GM12872 (cell line): ENCODE data around the gene KCNK4.

ENCODE experiments used
- CTCF ChIP-seq: IDR thresholded peaks from 3 replicates; pipeline ENCODE4 v1.5.1; 2011; ENCODE audit warnings: low read depth, mild to moderate bottlenecking, low read length, moderate library complexity; ENCODE audit not compliant: insufficient read depth

KCNK4 gene

GRCh38 chr11:64251016-64251752 lies 39.9 kb upstream of the KCNK4 start, which contains the start of gene PLCB3:
Gene PLCB3, plus strand, starts transcription at chr11:64251530. Its CDS starts 120 bp downstream, at chr11:64251650.
- TF ChIP-seq CTCF, result peak; percentile 64

DNA sequence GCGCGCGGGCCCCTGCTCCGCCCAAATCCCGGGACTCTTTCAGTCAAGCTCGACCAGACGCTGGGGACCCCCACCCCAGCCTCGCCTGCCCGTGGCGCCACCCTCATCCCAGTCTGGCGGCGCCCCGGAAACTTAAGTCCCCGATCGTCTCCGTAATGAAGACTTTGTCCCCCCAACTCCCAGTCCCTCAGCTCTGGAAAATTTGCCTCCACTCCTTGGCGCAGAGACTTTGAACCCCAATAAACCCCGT lies 39.4 kb upstream of the KCNK4 start:
- TF ChIP-seq CTCF, result no peak

GRCh38 chr11:64252003-64252872 lies 38.9 kb upstream of the KCNK4 start:
- TF ChIP-seq CTCF, result peak; percentile 61

- TF ChIP-seq CTCF, result no peak
These were observed 38.1 kb upstream of the KCNK4 start for GRCh38 chr11:64253043-64253442.

GRCh38 chr11:64253481-64253880 lies 37.6 kb upstream of the KCNK4 start:
- TF ChIP-seq CTCF, result no peak

DNA sequence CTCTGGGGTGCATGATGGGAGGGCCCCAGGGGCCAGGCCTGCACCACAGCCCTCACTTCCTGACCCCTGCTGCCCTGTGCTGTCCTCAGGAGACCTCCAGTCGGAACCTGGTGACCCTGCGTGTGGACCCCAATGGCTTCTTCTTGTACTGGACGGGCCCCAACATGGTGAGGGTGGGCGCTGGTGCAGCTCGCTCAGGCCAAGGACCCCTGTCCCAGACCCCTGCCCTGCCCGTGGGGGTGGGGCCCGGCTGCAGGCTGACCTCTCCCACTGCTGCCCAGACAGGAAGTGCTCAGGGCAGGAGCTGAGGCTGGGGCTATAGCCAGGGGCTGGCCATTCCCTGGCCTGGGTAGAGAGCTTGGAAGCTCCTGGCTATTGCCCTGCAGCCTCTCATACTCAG lies 36.8 kb upstream of the KCNK4 start:
- no peak for TF ChIP-seq CTCF

- TF ChIP-seq CTCF, result no peak
These were observed 35.7 kb upstream of the KCNK4 start for GRCh38 chr11:64255135-64256128.
